ENCODE results near the gene ADD2. TPM values are rescaled to one million over a fixed set of nuclear protein-coding genes. Genes with fewer than 3 reads are reported as not detected.

ADD2 gene
- polyA plus RNA-seq, 1 experiment, result 0.12 TPM

GRCh38 chr2:70784320-70784719 is 16.3 kb upstream of the ADD2 start:
- H3K4me3 ChIP-seq (ENCODE audit: low read depth, low read length), result no peak overlapping the region
- ChIA-PET CTCF (no interaction called here), POLR2A (no interaction called here)
- H3K27ac ChIP-seq (ENCODE audit: low read depth, low read length), result no peak overlapping the region
- H3K9me3 ChIP-seq (ENCODE audit: control insufficient read depth, insufficient read depth, low read length), result no peaks in the 10 kb centered on the region
- no peak for TF ChIP-seq CTCF (IDR thresholded peaks at IDR 0.05; ENCODE audit: low read depth, low read length)
- DNase-seq (ENCODE audit: low read depth, low spot score), result no peak
- peaks cover 10% of the 10 kb centered on the region for H3K27me3 ChIP-seq (ENCODE audit: control insufficient read depth, insufficient read depth, low read length)

DNA sequence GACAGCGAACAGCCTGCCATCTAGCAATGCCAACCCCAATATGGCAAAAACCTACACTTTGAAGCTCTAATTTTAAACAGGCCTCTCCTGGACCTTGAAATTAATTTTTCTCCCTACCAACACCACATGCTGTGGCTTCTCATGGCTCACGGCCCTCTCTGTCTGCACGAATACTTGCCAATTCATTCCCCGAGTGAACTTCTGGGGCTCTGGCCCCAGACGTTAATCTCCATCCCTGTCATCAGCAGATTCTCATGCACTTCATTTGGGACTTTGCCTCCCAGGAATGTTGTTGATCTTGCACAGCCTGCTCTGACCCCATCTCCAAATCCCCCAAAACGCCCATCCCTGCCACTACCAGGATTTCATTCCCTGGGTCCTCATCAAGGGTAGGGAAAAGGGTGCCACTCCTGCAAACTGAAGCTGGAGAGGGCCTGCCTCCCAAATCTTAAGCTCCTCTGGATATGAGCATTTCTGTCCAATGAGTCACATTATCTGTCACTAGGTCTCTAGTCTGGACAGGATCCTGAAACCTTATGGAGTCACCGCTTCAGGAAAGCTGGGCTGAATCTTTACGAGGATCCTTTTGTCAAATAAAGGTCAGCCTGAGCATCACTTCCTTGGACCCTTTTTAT is 12.0 kb upstream of the ADD2 start:
- no peaks in the 10 kb centered on the region for H3K9me3 ChIP-seq (ENCODE audit: control insufficient read depth, insufficient read depth, low read length)
- no peak overlapping the region for H3K4me3 ChIP-seq (ENCODE audit: low read depth, low read length)
- H3K27me3 ChIP-seq (ENCODE audit: control insufficient read depth, insufficient read depth, low read length), result peaks cover 4% of the 10 kb centered on the region
- H3K27ac ChIP-seq (ENCODE audit: low read depth, low read length), result no peak overlapping the region
- DNase-seq (ENCODE audit: low read depth, low spot score), result no peak
- POLR2A ChIA-PET, result no interaction called here
- TF ChIP-seq CTCF (IDR thresholded peaks at IDR 0.05; ENCODE audit: low read depth, low read length), result no peak
- CTCF ChIA-PET, result no interaction called here

- DNase-seq (ENCODE audit: low read depth, low spot score), result no peak
- TF ChIP-seq CTCF (IDR thresholded peaks at IDR 0.05; ENCODE audit: low read depth, low read length), result no peak
- no peaks in the 10 kb centered on the region for H3K9me3 ChIP-seq (ENCODE audit: control insufficient read depth, insufficient read depth, low read length)
- H3K4me3 ChIP-seq (ENCODE audit: low read depth, low read length), result no peak overlapping the region
- CTCF ChIA-PET, result no interaction called here
- no peak overlapping the region for H3K27ac ChIP-seq (ENCODE audit: low read depth, low read length)
- POLR2A ChIA-PET, result no interaction called here
- H3K27me3 ChIP-seq (ENCODE audit: control insufficient read depth, insufficient read depth, low read length), result peaks cover 4% of the 10 kb centered on the region
Observed at GRCh38 chr2:70779491-70779890, 11.5 kb upstream of the ADD2 start.

GRCh38 chr2:70778676-70779075 is 10.7 kb upstream of the ADD2 start:
- CTCF ChIA-PET, result no interaction called here
- POLR2A ChIA-PET, result no interaction called here
- H3K4me3 ChIP-seq (ENCODE audit: low read depth, low read length), result no peak overlapping the region
- DNase-seq (ENCODE audit: low read depth, low spot score), result no peak
- H3K9me3 ChIP-seq (ENCODE audit: control insufficient read depth, insufficient read depth, low read length), result no peaks in the 10 kb centered on the region
- peaks cover 4% of the 10 kb centered on the region for H3K27me3 ChIP-seq (ENCODE audit: control insufficient read depth, insufficient read depth, low read length)
- no peak overlapping the region for H3K27ac ChIP-seq (ENCODE audit: low read depth, low read length)
- no peak for TF ChIP-seq CTCF (IDR thresholded peaks at IDR 0.05; ENCODE audit: low read depth, low read length)

- no peak overlapping the region for H3K27ac ChIP-seq (ENCODE audit: low read depth, low read length)
- ChIA-PET CTCF (interaction anchor here (1.4 kb wide), 1 partner anchor 9 kb away, joined by 4 read pairs; the partner anchor contains the start of gene ADD2), POLR2A (no interaction called here)
- H3K4me3 ChIP-seq (ENCODE audit: low read depth, low read length), result no peak overlapping the region
- no peak for TF ChIP-seq CTCF (IDR thresholded peaks at IDR 0.05; ENCODE audit: low read depth, low read length)
- H3K9me3 ChIP-seq (ENCODE audit: control insufficient read depth, insufficient read depth, low read length), result no peaks in the 10 kb centered on the region
- peaks cover 4% of the 10 kb centered on the region for H3K27me3 ChIP-seq (ENCODE audit: control insufficient read depth, insufficient read depth, low read length)
- no peak for DNase-seq (ENCODE audit: low read depth, low spot score)
Observed at GRCh38 chr2:70777450-70777849, 9.4 kb upstream of the ADD2 start.
